Lower leg skin (tissue), 4 donors: Measurements from ENCODE around the gene CLCN3. TPM values are rescaled to one million over a fixed set of nuclear protein-coding genes. Genes with fewer than 3 reads are reported as not detected.
A peak's percentile ranks its signal among the peaks of the same experiment; 100 is the strongest.
"Not testable (repeated sequence)": the region's sequence is repeated elsewhere in the genome, so short reads cannot be mapped to it uniquely, and the experiment has no call there.

ENCODE experiments used
- DNase-seq, 2 donors: peaks; one replicate each; pipeline ENCODE4 v3.0.0-alpha.2; 2019; ENCODE audit warnings: low spot score in 2 of 2
- H3K4me3 ChIP-seq: fragments of 200-600 bp; sonication (generic); 2 replicates; pipeline ENCODE4 v1.5.1; 2017; ENCODE audit warnings: mild to moderate bottlenecking, low read depth; ENCODE audit not compliant: poor library complexity, severe bottlenecking
- POLR2A ChIP-seq, 2 donors: fragments of 450-650 bp; IDR thresholded peaks; one replicate each; pipeline ENCODE4 v1.6.1; 2016 to 2017; ENCODE audit warnings: antibody characterized with exemption in 2 of 2, mild to moderate bottlenecking in 1 of 2, moderate library complexity in 1 of 2
- WGBS, 2 donors: methylation state at CpG; one replicate each; pipeline ENCODE4 v1.1.5; 2018; 5-methylcytosine and 5-hydroxymethylcytosine counted together
- intact Hi-C: fragments of 100-400 bp; cut with DNase I; formaldehyde crosslinking; loops from one replicate; pipeline ENCODE4 v1.15.0; 2023; ENCODE audit warnings: low total_unique reads
- total RNA-seq, 4 donors: library from RNA; depleted of rRNA; stranded (reverse); fragments of >200 nt; gene quantifications; one replicate each; pipeline ENCODE4 v1.1.0, GENCODE V29; 2016
- TF ChIP-seq, protein P1 (sequence below), 3 donors: fragments of 450-650 bp; IDR thresholded peaks; one replicate each; pipeline ENCODE4 v1.5.1; 2016; ENCODE audit warnings: antibody characterized with exemption in 3 of 3, mild to moderate bottlenecking in 3 of 3, moderate library complexity in 2 of 3

The CLCN3 gene
- total RNA-seq, 4 donors from 2014 or later = 32.8 to 75.4 (median 57.8) TPM

GRCh38 chr4:169619518-169619957 lies 840 bp upstream of the CLCN3 start:
- H3K4me3 ChIP-seq = peak overlapping the region; percentile 52
- WGBS, 2 donors = 0 to 2% methylated on average over 12 of the region's 12 CpGs
- DNase-seq = peak in 1 of 2 donors; percentile 57
- intact Hi-C loops = loop anchor here (10.0 kb wide), 1 partner anchor 425 kb away; no protein-coding TSS in a partner anchor
- TF ChIP-seq, protein P1, sequence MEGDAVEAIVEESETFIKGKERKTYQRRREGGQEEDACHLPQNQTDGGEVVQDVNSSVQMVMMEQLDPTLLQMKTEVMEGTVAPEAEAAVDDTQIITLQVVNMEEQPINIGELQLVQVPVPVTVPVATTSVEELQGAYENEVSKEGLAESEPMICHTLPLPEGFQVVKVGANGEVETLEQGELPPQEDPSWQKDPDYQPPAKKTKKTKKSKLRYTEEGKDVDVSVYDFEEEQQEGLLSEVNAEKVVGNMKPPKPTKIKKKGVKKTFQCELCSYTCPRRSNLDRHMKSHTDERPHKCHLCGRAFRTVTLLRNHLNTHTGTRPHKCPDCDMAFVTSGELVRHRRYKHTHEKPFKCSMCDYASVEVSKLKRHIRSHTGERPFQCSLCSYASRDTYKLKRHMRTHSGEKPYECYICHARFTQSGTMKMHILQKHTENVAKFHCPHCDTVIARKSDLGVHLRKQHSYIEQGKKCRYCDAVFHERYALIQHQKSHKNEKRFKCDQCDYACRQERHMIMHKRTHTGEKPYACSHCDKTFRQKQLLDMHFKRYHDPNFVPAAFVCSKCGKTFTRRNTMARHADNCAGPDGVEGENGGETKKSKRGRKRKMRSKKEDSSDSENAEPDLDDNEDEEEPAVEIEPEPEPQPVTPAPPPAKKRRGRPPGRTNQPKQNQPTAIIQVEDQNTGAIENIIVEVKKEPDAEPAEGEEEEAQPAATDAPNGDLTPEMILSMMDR (IDR thresholded peaks at IDR 0.05) = no peak

- WGBS, 2 donors = 0% methylated on average over 14 of the region's 14 CpGs
- TF ChIP-seq POLR2A (IDR thresholded peaks at IDR 0.05) = no peak
- TF ChIP-seq, protein P1 (IDR thresholded peaks at IDR 0.05) = no peak
- intact Hi-C loops = no loop called here
- H3K4me3 ChIP-seq = peak overlapping the region; percentile 49
- peak in 1 of 2 donors; percentile 28 for DNase-seq
These were observed 486 bp downstream of the CLCN3 start for GRCh38 chr4:169620880-169621248.

DNA sequence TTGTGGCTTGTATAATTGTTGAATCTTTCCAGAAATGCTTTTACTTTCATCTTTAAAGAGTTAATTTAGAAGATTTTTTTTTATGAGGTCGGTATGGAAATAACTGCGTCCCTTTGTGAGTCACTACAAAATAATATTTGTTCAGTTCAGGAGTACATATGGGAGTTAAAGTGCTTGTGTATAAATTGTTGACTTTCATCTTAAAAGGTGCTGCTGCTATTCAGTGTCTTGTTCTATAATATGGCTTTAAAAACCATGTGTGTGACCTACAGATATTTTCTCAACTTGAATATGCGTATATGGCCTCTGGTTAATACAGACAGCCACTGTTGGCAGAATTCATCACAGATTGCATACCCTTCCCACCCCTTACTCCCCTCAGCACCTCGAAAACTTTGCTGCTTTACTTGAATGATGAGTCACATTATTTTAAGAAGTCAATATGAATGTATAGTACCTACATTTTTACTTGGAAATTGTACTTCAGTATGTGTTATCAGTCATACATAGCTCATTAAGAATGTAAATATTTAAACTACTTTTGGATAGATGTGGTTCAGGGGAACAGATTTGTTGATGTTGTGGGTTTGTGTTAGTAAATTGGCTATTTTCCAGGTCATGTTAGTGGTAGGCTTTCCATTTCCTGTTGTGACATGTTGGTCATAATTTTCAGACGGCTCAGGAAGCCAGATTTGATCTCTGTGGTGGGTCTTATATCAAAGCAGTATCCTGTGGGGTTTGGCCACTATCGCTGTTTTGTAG lies 1.5 kb downstream of the CLCN3 start:
- intact Hi-C loops = no loop called here

DNA sequence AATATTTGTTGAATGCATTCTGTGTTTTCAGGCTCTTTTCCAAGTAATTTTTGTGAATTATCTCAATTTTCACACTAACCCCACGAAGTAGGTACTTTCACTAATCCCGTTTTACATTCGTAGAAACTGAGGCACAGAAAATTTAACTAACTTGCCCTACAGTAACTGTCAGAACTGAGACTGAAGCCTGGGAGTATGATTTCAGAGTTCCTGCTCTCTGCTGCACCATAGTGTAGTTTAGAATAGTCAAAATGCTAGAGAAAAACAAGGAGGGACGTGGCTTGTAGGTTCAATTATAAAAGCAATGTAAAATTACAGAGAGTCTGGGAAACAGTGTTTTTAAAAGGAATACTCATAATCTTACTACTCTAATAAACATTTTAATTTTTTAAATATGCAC lies 2.2 kb downstream of the CLCN3 start:
- no peak for DNase-seq
- TF ChIP-seq, protein P1 (IDR thresholded peaks at IDR 0.05) = no peak
- TF ChIP-seq POLR2A (IDR thresholded peaks at IDR 0.05) = no peak
- WGBS, 2 donors = 9 to 20% methylated on average over 4 of the region's 4 CpGs
- H3K4me3 ChIP-seq = no peak overlapping the region
- intact Hi-C loops = no loop called here

More for the DNA sequence above, 1.5 kb downstream of the CLCN3 start:
- TF ChIP-seq, protein P1 (IDR thresholded peaks at IDR 0.05) = no peak
- TF ChIP-seq POLR2A (IDR thresholded peaks at IDR 0.05) = no peak
- no peak overlapping the region for H3K4me3 ChIP-seq
- WGBS, 2 donors = 3 to 6% methylated on average over 6 of the region's 6 CpGs
- no peak for DNase-seq

DNA sequence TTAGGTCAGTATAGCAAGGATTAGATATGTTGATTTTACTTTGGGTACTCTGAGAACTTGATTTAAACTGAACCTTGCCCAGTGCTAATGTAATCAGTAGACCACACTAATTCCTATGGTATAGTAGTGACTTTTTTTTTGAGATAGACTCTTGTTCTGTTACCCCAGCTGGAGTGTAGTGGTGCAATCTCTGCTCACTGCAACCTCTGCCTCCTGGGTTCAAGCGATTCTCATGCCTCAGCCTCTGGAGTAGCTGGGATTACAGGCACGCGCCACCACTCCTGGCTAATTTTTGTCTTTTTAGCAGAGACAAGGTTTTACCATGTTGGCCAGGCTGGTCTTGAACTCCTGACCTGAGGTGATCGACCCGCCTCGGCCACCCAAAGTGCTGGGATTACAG lies 3.6 kb downstream of the CLCN3 start:
- 89 to 98% methylated on average over 6 of the region's 6 CpGs for WGBS, 2 donors
- H3K4me3 ChIP-seq, DNase-seq, intact Hi-C loops: not testable (repeated sequence)

- WGBS, 2 donors = 94 to 95% methylated on average over 5 of the region's 5 CpGs
- H3K4me3 ChIP-seq = no peak overlapping the region
- no peak for DNase-seq
- no peak for TF ChIP-seq POLR2A (IDR thresholded peaks at IDR 0.05)
- TF ChIP-seq, protein P1 (IDR thresholded peaks at IDR 0.05) = no peak
- intact Hi-C loops = no loop called here
These were observed 5.5 kb downstream of the CLCN3 start for GRCh38 chr4:169625886-169626285.
